Right atrium auricular region (tissue), 2 donors: Measurements from ENCODE around the gene CPSF3. TPM values are rescaled to one million over a fixed set of nuclear protein-coding genes. Genes with fewer than 3 reads are reported as not detected.

Experiments
- DNase-seq: peaks from one replicate; pipeline ENCODE4 v3.0.0-alpha.2; 2019; ENCODE audit warnings: low spot score
- H3K27ac ChIP-seq, 2 donors: fragments of 200-600 bp; sonication (generic); 1 replicate in 1 of 2; 2 replicates in 1 of 2; pipeline ENCODE4 v1.5.1; 2016 to 2019
- H3K27me3 ChIP-seq, 2 donors: fragments of 200-600 bp; sonication (generic); one replicate each; pipeline versions ENCODE4 v1.5.1 to v1.6.0; 2017 to 2019
- H3K36me3 ChIP-seq: fragments of 200-600 bp; sonication (generic); one replicate; pipeline ENCODE4 v1.5.1; 2016
- H3K4me1 ChIP-seq, 2 donors: fragments of 200-600 bp; sonication (generic); one replicate each; pipeline versions ENCODE4 v1.5.1 to v1.6.0; 2017 to 2019
- H3K4me3 ChIP-seq, 2 donors: fragments of 200-600 bp; sonication (generic); 1 replicate in 1 of 2; 2 replicates in 1 of 2; pipeline ENCODE4 v1.5.1; 2017 to 2019; ENCODE audit warnings: mild to moderate bottlenecking in 1 of 2, moderate library complexity in 1 of 2
- H3K9me3 ChIP-seq, 2 donors: fragments of 200-600 bp; sonication (generic); one replicate each; pipeline ENCODE4 v1.5.1; 2019
- CTCF ChIP-seq, 2 donors: fragments of 200-600 bp; sonication (generic); IDR thresholded peaks; one replicate each; pipeline ENCODE4 v1.5.1; 2019; ENCODE audit warnings: antibody characterized with exemption in 2 of 2
- total RNA-seq, 2 donors: library from RNA; depleted of rRNA; stranded (reverse); fragments of >200 nt; gene quantifications; one replicate each; pipeline ENCODE4 v1.1.0, GENCODE V29; 2016

Gene CPSF3
- total RNA-seq, 2 donors from 2014 or later: 13.7 to 13.9 TPM

- no peak for TF ChIP-seq CTCF (IDR thresholded peaks at IDR 0.05)
- H3K4me1 ChIP-seq: no peaks in the 10 kb centered on the region
- H3K27me3 ChIP-seq: no peaks in the 10 kb centered on the region
- no peaks in the 10 kb centered on the region for H3K9me3 ChIP-seq
- DNase-seq: no peak
- no peak overlapping the region for H3K4me3 ChIP-seq
- H3K36me3 ChIP-seq: peaks cover 5% of the 10 kb centered on the region
- no peak overlapping the region for H3K27ac ChIP-seq
These were observed 42.8 kb downstream of the CPSF3 start for GRCh38 chr2:9466147-9466683.

- H3K36me3 ChIP-seq: peaks cover 5% of the 10 kb centered on the region
These were observed 44.2 kb downstream of the CPSF3 start for GRCh38 chr2:9467687-9468086.

GRCh38 chr2:9471206-9471605, 47.8 kb downstream of the CPSF3 start:
- H3K9me3 ChIP-seq: no peaks in the 10 kb centered on the region
- no peak overlapping the region for H3K4me3 ChIP-seq
- peaks cover 0 to 20% of the 10 kb centered on the region in 2 donors for H3K4me1 ChIP-seq
- TF ChIP-seq CTCF (IDR thresholded peaks at IDR 0.05): no peak
- no peaks in the 10 kb centered on the region for H3K27me3 ChIP-seq
- peaks cover 5% of the 10 kb centered on the region for H3K36me3 ChIP-seq
- DNase-seq: no peak
- no peak overlapping the region for H3K27ac ChIP-seq

More at GRCh38 chr2:9467687-9468086, 44.2 kb downstream of the CPSF3 start:
- no peaks in the 10 kb centered on the region for H3K4me1 ChIP-seq
- no peaks in the 10 kb centered on the region for H3K27me3 ChIP-seq
- H3K4me3 ChIP-seq: no peak overlapping the region
- H3K27ac ChIP-seq: no peak overlapping the region
- TF ChIP-seq CTCF (IDR thresholded peaks at IDR 0.05): no peak
- no peak for DNase-seq
- H3K9me3 ChIP-seq: no peaks in the 10 kb centered on the region

- Histone ChIP-seq H3K27me3 (no peaks in the 10 kb centered on the region), H3K4me1 (peaks cover 0 to 27% of the 10 kb centered on the region in 2 donors), H3K27ac (no peak overlapping the region), H3K36me3 (peaks cover 5% of the 10 kb centered on the region), H3K4me3 (no peak overlapping the region), H3K9me3 (no peaks in the 10 kb centered on the region)
- no peak for TF ChIP-seq CTCF (IDR thresholded peaks at IDR 0.05)
- no peak for DNase-seq
These were observed 49.1 kb downstream of the CPSF3 start for GRCh38 chr2:9472511-9472910.

GRCh38 chr2:9473308-9473984, 50.0 kb downstream of the CPSF3 start:
- TF ChIP-seq CTCF (IDR thresholded peaks at IDR 0.05): no peak
- H3K27me3 ChIP-seq: no peaks in the 10 kb centered on the region

More at GRCh38 chr2:9473308-9473984, 50.0 kb downstream of the CPSF3 start:
- H3K4me3 ChIP-seq: peak overlapping the region; percentile 67 to 79
- H3K36me3 ChIP-seq: no peaks in the 10 kb centered on the region
- H3K9me3 ChIP-seq: no peaks in the 10 kb centered on the region
- DNase-seq: no peak
- H3K27ac ChIP-seq: peak overlapping the region; percentile 89 to 94
- peaks cover 0 to 27% of the 10 kb centered on the region in 2 donors for H3K4me1 ChIP-seq
